ENCODE data around the gene S100A7A.
A peak's percentile ranks its signal among the peaks of the same experiment; 100 is the strongest.

S100A7A gene

DNA sequence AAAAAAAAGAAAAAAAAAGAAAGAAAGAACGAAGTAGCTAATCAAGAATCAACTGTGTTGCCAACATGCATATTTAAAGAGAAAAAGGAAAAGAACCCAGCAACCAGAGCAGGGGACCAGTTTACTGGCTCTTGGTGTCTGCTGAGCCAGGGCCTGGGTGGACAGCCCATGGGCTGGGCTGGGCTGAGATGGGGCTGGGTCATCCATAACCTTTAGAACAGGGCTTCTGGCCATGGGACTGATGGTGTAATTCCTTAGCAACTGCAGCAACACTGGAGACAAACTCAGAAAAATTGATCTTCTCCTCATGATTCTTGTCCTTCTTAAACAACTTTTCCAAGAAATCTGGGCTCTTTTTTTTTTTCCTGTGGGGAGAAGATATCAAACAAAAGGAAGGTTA lies 10.5 kb downstream of the S100A7A start:
- peak; percentile 40 for DNase-seq (ENCODE audit: low spot score)

DNA sequence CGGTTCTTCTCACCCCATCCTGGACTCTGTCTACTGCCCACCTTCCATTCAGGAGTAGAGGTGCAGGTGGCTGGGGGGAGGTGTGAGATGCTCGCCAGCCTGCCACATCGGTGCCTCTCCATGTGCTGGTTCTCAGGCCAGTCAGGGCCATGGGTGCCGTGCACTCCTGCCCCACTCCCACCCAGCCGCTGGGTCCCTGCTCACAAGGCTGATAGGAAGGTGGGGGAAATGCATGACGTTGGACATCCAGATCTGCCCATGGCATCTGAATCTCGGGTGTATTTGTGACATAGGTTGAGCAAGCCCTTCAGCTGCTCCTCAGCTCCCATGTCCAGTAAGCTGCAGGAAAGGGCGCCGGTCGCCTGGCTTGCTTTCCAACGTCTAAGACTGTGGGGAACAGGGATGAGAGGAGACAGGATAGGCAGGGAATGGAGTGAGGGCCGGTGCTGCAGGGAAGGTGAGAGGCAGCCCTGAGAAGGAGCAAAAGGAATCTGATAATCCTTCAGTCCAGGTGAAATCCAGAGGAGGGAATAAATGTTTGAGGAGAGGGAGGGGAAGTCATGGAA lies 11.8 kb downstream of the S100A7A start:
- peak; percentile 28 for DNase-seq (ENCODE audit: low spot score)

DNA sequence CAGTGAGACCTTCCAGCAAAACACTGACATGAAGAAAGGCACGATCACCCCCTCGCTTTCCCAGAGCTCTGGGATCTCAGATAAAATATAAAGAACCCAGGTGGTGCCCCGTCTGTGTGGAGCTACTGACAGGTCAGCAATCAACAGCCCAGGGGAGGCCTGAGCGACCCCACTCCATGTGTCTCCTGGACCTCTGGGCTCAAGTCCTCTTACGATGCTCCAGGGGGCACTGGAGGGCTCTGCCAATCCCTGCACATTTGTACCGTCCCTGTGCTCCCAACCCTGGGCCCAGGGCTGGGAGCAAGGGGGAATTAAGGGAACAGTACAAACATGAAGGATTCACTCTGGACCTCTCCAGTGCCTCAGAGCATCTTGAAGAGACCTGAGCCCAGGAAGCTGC lies 12.5 kb downstream of the S100A7A start:
- DNase-seq (ENCODE audit: low spot score), result peak; percentile 31

DNA sequence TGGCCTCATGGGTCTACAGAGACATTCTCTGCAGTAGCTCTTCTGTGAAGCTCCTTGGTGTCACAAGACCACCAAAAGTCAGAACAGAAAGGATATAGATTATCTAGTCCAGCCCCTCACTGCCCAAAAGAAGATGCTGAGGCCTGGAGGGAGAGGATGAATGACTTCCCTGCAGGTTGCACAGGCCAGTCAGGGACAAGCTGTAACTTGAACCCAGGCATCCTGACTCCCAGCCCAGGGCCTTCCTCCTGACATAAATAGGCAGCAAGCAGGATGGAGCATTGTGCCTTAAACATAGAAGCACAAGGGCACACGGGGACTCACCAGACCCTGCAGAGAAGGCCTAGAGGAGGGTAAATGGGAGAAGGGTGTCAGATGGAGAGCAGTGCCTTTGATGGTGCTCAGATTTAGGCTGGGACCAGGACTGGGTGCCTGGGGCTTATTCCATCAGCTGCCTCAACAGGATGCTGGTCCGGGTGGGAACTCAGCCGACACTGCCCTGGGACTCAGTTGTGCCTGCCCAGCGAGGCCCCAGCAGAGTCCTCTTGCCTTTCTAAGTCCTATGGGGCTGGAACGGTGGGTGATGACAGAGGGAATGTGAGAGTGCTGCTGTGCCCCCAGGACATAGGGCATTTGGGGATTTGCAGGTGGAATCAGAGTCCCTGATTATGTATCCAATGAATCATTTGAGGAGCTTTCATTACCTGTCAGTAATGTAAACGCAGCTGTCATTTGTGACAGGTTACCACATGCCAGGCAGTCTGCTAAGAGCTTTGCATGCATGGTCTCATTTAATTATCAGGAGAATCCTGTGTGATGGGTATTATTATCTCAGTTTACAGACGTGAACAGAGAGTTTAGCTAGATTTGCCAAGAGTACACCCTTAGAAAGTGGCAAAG lies 13.2 kb downstream of the S100A7A start:
- DNase-seq (ENCODE audit: low spot score), result no peak

DNA sequence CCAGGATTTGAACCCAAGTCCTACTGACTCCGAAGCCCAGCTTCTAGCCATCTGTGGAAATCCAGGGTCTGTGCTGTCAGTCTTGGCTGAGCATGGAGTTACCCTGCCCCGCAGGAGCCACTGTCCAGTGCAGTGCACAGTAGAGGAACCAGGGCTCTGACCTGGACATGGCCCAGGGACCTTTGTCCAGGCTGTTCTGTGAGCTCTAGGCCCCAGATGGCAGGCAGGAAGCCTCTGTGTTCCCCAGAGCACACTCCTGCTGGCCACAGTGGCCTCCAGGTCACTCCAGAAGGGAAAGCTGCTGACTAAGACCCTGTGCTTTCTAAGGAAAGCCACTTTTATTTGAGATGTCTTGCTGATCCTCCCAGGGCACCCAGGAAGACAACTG lies 13.8 kb downstream of the S100A7A start:
- peak; percentile 26 for DNase-seq (ENCODE audit: low spot score)

DNA sequence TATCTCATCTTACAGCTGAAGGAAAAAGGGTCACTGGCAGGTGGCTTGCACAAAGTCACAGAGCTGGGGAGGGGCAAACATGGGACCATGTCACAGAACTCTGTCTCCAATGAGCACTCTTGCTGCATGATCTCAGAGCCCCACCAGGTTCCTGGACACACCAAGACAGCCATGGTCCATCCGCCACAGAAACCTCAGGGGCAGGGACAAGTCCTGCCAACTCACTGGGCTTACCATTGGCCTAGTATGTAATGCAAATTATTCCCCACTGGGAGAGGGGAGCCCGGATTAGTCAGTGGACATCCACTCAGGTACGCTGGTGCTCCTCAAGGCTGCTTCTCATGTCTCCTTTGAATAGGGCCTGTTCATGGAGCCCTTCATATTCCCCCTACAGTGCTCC lies 14.2 kb downstream of the S100A7A start:
- DNase-seq (ENCODE audit: low spot score), result peak; percentile 14

DNA sequence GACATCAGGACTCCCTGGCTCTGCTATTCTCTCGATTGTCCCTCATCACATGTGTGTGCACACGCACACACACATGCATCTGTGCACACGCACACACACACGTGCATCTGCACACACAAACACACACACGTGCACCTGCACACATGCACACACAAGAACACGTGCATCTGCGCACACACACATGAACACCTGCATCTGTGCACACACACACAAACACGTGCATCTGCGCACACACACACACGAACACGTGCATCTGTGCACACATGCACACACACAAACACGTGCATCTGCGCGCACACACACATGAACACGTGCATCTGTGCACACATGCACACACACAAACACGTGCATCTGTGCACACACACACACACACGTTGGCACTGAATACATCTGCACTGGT lies 14.7 kb downstream of the S100A7A start:
- peak; percentile 17 for DNase-seq (ENCODE audit: low spot score)

DNA sequence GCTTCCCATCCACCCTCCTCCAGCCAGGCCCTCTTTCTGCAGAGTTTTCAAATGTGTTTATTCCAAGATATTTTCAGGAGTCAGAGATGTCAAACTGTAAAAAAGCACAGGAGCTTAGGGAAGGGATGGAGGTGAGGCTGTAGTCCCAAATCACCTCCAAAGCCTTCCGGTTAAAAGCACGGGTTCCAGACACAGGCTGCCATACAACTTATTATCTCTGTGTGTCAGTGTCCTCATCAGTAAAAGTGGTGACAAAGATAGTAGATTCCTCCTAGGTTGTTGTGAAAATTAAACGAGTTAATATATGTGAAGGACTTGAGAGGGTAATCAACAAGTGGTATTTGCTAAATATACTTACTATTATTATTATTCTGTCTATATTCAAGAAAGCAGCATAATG lies 15.1 kb downstream of the S100A7A start:
- no peak for DNase-seq (ENCODE audit: low spot score)

DNA sequence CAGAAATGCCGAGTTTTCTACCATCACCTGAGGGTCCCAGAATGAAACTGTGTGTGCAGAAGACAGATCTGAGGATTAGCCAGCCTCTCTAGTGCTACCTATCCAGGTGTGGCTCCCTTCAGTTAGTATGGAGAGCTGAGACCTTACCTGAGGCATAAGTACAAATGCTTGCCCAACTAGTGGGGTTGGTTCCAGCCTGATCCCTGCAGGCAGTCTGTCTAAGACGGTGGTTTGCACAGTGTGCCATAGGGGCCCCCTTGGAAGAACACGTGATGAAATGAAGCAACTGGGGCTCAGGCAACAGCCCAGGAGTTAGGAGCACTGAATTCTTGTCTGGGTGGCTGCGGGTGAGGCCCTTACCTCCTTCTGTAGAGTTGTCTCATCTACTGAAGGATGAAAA lies 15.6 kb downstream of the S100A7A start:
- peak; percentile 33 for DNase-seq (ENCODE audit: low spot score)

DNA sequence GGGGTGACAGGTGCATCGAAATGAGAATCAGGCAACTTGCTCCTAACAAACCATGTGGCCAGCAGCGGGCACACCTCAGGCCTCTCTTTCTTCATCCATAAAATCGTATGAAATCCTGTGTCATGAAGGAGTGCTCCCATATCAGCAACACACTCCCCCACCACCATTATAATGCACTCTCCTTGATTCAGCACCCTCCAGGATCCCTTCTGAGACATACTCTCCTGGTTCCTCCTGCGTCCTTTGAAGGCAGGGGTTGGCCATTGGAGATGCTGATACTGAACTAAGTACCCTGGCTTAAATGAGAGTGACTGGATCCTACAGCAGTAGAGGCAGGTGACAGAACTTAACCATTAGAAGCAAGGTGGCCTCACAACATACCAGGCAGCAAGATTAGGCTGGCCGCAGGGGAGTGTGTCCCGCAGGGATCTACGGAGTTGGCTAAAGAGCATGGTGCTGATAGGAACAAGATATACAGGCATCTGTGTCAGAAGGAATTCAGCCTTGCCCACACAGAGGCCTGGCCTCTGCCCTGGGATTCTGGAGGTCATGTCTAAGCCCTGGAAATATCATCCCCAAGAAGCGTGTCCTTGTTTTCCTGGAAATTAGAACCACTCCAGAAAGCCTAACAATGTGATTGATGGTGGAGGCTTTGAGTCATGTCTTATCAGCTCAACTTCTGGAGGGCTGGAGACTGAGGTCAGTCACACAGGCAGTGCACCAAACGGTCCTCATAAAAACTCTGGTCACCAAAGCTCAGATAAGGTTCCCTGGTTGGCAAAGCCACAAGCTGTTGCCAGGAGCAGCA lies 16.8 kb downstream of the S100A7A start:
- peak; percentile 11 for DNase-seq (ENCODE audit: low spot score)

DNA sequence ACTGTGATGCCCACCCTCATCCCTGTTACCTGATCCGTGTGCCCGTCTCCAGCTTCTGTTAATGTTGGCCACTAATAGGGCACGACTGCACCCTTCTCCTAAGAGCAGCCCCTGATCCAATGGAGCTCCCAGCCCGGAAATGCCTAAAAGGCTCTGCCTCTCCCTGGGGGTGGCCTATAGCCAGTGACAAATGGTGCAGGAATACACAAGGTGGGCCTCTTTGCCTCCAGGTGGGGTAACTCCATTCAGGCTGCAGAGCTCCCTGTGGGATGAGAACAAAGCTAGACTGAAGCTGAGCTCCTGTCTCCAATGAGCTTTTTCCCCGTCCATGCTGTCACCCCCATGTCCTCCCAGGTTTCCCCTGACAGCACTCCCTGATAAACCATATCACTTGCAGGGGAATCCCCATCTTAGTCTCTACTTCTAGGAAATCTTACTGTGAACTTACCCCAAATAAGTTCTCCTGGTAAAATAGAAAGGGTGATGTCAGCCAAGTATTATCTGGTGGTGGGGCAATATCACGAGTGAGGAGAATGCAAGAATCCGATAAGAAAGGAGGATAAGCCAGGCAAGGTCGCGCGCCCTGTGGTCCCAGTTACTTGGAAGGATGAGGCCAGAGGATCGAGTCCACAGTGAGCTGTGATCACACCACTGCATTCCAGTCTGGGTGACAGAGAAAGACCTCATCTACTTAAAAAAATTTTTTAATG lies 18.6 kb downstream of the S100A7A start:
- DNase-seq (ENCODE audit: low spot score), result peak; percentile 48

DNA sequence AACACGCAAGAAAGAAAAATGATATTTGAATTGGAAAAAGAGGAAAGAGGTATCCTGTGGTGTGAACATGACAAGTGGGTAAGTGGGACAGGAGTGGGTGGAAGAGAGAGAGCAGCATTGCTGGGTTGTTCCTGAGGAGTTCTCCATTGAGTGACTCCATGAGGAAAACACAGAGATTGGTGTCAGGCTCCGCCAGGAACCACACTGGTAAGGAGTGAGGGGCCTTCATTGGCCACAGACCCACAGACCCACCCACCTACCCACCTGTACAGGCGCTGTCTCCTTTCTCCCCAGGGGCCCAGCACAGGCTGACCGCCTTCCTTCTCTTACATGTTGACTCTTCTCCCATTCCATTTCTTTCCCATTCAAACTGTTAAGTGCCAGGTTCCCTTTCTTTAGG lies 20.9 kb downstream of the S100A7A start:
- peak; percentile 12 for DNase-seq (ENCODE audit: low spot score)

DNA sequence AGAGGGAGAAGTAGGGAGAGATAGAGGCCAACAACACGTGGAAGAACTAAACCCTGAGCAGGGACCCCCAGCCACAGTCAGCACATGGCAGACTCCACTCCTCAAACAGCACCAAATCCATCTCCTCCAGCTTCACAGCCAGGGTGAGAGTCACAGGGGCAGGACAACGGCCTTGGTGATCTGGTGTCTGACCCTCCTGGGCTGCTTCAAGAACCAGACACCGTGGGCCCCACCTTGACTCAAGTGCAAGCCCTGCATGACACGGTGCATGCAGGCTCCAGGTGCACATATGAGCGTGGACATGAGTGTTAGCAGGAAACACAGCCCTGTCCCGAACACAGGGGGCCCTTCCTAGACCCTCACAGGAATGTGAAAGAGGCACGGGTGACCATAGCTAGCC lies 22.3 kb downstream of the S100A7A start:
- peak; percentile 40 for DNase-seq (ENCODE audit: low spot score)

DNA sequence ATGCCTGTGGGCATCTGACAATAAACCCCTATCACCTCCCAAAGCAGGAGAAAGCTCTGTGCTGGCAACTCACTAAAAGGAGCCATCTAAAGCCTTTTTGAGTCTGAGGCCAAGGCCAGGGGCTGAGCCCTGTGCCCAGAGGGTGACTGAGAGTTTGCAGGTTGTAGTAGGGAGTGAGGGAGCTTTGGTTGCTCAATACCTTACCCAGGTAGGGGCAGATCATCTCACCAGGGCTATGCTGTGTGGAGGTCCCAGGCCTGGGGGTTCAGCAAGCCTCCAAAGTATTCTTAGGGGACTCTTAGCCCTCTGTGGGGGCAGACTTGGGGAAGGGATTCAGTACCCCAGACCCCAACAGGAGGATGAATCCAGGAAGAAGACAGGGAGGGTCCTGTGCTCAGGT lies 23.0 kb downstream of the S100A7A start:
- peak; percentile 49 for DNase-seq (ENCODE audit: low spot score)

DNA sequence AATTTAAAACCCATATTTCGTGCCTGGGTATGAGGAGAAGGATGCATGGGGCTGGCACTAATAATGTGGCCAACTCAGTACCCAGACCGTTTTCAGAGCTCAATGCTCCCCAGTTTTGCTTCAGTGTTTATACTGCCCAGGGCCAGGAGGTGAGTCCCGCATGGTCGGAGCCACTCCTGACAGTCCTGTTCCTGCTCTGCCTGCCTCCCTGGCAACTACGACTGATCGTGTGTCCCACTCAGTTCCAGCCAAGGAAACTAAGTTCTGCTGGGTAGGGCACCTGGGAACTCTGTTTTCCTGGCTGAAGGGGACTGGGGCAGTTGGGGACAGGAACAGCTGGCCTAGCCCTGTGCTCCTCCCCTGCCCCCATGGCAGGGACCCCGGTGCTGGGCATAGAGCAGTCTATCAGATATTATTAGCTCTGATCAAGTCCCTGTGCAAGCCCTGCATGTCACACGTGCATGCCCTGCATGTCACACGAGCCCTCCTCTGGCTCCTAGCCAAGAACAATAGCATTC lies 25.0 kb downstream of the S100A7A start:
- peak; percentile 20 for DNase-seq (ENCODE audit: low spot score)

DNA sequence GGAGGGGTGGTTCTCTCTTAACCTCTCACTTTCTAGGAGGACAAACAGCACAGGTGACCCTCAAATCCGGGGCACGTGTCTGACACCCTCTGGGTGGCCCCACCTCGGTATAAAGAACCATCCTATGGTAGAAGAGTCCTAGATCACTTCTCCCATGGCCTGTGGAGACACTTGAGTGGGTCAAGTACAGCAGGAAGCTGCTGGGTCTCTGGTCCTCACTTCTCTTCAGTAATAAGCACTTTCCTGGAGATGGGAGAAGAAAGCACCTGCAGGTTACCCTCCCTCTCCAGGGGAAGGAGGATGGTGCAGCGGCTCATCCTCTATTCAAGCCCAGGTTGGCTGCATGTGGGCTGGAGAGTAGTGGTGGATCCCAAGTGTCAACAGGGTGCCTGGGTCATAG lies 27.2 kb downstream of the S100A7A start:
- peak; percentile 11 for DNase-seq (ENCODE audit: low spot score)

DNA sequence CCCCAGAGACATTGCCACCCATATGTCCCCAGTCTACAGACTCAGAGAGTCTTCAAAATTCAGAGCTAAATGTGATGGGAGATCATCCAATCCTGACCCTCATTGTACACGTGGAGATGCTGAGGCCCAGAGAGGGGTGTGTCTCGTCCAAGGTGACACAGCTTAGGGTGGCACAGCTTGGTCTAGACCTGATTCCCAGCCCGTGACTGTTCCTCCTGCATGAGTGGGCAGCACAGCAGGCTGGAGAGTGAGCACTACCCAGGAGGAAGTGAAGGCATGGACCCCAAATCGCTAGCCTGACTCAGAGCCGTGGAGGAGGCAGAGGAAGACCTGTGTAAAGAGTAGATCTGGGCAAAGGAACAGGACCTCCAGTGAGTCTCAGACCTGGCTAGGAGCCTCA lies 27.8 kb downstream of the S100A7A start:
- DNase-seq (ENCODE audit: low spot score), result peak; percentile 34

DNA sequence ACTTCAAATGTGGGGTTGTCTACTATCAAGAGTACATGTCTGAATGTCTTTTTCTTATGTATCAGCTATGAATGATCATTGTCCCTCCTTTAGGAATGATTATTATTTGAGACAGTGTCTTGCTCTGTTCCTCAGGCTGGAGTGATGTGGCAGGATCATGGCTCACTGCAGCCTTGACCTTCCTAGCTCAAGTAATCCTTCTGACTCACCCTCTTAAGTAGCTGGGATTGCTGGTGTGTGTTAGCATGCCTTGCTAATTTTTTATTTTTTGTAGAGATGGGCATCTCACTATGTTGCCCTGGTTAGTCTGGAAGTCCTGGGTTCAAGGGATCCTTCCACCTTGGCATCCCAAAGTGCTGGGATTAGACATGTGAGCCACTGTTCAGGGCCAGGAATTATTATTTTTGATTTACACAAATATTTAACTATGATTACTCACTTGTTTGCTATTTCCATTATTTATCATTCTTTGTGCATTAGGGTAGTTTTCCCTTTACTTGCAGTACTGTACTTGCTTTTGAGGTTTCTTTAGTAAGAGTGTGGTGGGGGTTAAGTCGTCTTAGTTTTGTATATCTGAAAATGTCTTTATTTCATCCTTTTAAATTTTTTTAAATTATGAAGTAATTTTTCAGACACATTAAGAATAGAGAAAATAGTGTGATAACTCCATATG lies 31.3 kb downstream of the S100A7A start:
- DNase-seq (ENCODE audit: low spot score), result no peak

DNA sequence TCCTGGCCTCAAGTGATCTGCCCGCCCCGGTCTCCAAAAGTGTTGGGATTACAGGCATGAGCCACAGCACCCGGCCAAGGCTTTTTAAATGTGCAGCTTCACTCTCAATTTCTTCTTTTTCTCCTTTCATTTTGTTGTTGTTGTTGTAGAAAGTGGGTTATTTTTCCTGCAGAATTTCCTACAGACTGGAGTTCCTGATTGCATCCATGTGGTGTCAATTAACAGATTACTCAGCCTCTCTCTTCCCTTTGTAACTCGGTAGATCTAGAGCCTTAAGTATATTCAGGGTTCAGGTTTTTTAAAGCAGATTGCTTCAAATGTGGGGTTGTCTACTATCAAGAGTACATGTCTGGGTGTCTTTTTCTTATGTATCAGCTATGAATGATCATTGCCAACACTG lies 32.5 kb downstream of the S100A7A start:
- DNase-seq (ENCODE audit: low spot score), result peak; percentile 8

DNA sequence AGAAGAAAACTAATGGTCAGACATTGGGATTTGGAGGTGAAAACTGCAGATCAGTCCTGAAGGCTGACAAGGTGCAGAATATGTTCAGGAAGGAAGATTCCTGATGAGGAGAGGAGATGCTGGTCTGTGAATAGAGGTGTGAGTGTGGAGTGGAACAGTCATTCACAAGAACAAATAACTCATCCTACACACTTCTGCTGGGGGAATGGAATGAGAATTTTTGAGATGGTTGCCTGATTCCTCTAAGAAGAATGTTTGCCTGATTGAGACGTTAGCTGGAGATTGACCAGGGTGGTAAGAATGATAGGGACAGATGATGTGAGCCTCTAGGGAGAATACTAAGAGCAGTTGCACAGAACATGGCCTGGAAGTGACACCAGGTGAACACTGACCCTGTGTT lies 40.1 kb downstream of the S100A7A start:
- peak; percentile 4 for DNase-seq (ENCODE audit: low spot score)

DNA sequence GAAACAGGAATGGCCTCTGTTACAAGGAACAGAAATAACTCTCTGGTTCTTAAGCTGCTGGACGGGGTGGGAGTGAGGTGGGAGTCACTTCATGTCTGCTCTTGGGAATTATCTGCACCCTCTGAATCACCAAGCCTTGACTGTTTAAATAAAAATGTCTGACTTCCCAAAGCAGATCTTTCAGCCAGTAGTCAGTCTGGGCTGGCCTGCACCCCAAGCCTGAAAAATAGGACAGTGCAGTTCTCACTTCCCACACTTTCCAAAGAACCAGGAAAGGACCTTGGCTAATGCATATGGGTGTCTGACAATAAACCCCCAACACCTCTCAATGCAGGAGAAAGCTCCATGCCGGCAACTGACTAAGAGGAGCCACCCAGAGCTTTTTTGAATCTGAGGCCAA lies 43.3 kb downstream of the S100A7A start:
- DNase-seq (ENCODE audit: low spot score), result no peak

Data from left forelimb (tissue), 1 donor.